HEK293 (cell line): Measurements from ENCODE around the gene SYCE1.

ENCODE experiments used
- CTCF ChIA-PET: fragments of 350-600 bp; formaldehyde crosslinking; extraction: SDS; loops from one replicate; lab custom pipeline; 2021; ENCODE audit warnings: antibody characterized with exemption; lab: Yijun Ruan, JAX
- POLR2A ChIA-PET: fragments of 300-600 bp; formaldehyde crosslinking; extraction: SDS; loops from one replicate; lab custom pipeline; 2020; ENCODE audit warnings: antibody characterized with exemption, inconsistent platforms; lab: Yijun Ruan, JAX
- H3K27ac ChIP-seq: fragments of 200-500 bp; sonication (Bioruptor generic); 2 replicates; pipeline ENCODE4 v1.5.1; 2014; ENCODE audit warnings: low read depth, low read length, control low read depth, inconsistent platforms; ENCODE audit errors: extremely low read depth
- H3K36me3 ChIP-seq, 2 experiments: fragments of 200-500 bp in 1 of 2; sonication (Bioruptor generic) in 1 of 2; 1 replicate in 1 of 2; 2 replicates in 1 of 2; pipeline ENCODE4 v1.5.1; 2014 to 2017; ENCODE audit warnings: inconsistent platforms in 2 of 2, low read length in 2 of 2; ENCODE audit not compliant: control insufficient read depth in 2 of 2, insufficient read depth in 1 of 2
- H3K4me1 ChIP-seq: fragments of 200-500 bp; sonication (Bioruptor generic); 2 replicates; pipeline ENCODE4 v1.5.1; 2014; ENCODE audit warnings: mild to moderate bottlenecking, low read length, inconsistent platforms; ENCODE audit not compliant: control insufficient read depth, insufficient read depth
- H3K4me3 ChIP-seq: 2 replicates; pipeline ENCODE4 v1.5.1; 2011; ENCODE audit warnings: low read depth, mild to moderate bottlenecking, control low read depth, low read length, moderate library complexity
- H3K9me3 ChIP-seq: fragments of 200-500 bp; sonication (Bioruptor generic); 2 replicates; pipeline ENCODE4 v1.5.1; 2014; ENCODE audit warnings: low read depth, low read length, inconsistent platforms; ENCODE audit not compliant: control insufficient read depth, insufficient read depth
- ATF2 ChIP-seq: fragments of 450-650 bp; formaldehyde crosslinking; IDR thresholded peaks from 2 replicates; pipeline ENCODE4 v1.5.1; 2016; ENCODE audit warnings: missing biosample characterization, missing genetic modification characterization, low read depth
- OSR2 ChIP-seq: fragments of 450-650 bp; formaldehyde crosslinking; IDR thresholded peaks from 2 replicates; pipeline ENCODE4 v1.5.1; 2016; ENCODE audit warnings: missing biosample characterization, missing genetic modification characterization
- PRDM1 ChIP-seq: fragments of 450-650 bp; formaldehyde crosslinking; IDR thresholded peaks from 2 replicates; pipeline ENCODE4; 2016; ENCODE audit warnings: missing biosample characterization, missing genetic modification characterization
- REST ChIP-seq: fragments of 450-650 bp; formaldehyde crosslinking; IDR thresholded peaks from 2 replicates; pipeline ENCODE4 v1.5.1; 2016; ENCODE audit warnings: missing biosample characterization, missing genetic modification characterization
- ZBTB21 ChIP-seq: fragments of 450-650 bp; formaldehyde crosslinking; IDR thresholded peaks from 2 replicates; pipeline ENCODE4 v1.5.1; 2017; ENCODE audit warnings: missing biosample characterization, missing genetic modification characterization
- ZBTB26 ChIP-seq: fragments of 450-650 bp; formaldehyde crosslinking; optimal IDR thresholded peaks from 2 replicates; pipeline ENCODE3; 2016; ENCODE audit warnings: missing biosample characterization, mild to moderate bottlenecking, missing genetic modification characterization
- ZNF114 ChIP-seq: fragments of 450-650 bp; formaldehyde crosslinking; IDR thresholded peaks from 2 replicates; pipeline ENCODE4 v1.5.0; 2017; ENCODE audit warnings: missing biosample characterization, missing genetic modification characterization
- ZNF202 ChIP-seq: fragments of 450-650 bp; formaldehyde crosslinking; IDR thresholded peaks from 2 replicates; pipeline ENCODE4 v1.5.1; 2016; ENCODE audit warnings: missing biosample characterization, missing genetic modification characterization, borderline replicate concordance
- ZNF223 ChIP-seq: fragments of 450-650 bp; formaldehyde crosslinking; IDR thresholded peaks from 2 replicates; pipeline ENCODE4 v1.5.1; 2016; ENCODE audit warnings: missing biosample characterization, missing genetic modification characterization
- ZNF341 ChIP-seq: fragments of 450-650 bp; formaldehyde crosslinking; IDR thresholded peaks from 2 replicates; pipeline ENCODE4; 2016; ENCODE audit warnings: low read depth, missing biosample characterization, missing genetic modification characterization
- ZNF426 ChIP-seq: fragments of 450-650 bp; formaldehyde crosslinking; IDR thresholded peaks from 2 replicates; pipeline ENCODE4 v1.5.1; 2017; ENCODE audit warnings: missing biosample characterization, missing genetic modification characterization, mild to moderate bottlenecking, inconsistent platforms, moderate library complexity
- ZNF544 ChIP-seq: fragments of 450-650 bp; formaldehyde crosslinking; IDR thresholded peaks from 2 replicates; pipeline ENCODE4 v1.5.0; 2017; ENCODE audit warnings: missing biosample characterization, missing genetic modification characterization
- ZNF585B ChIP-seq: fragments of 450-650 bp; formaldehyde crosslinking; IDR thresholded peaks from 2 replicates; pipeline ENCODE4 v1.5.1; 2016; ENCODE audit warnings: missing biosample characterization, missing genetic modification characterization
- ZNF701 ChIP-seq: fragments of 450-650 bp; formaldehyde crosslinking; IDR thresholded peaks from 2 replicates; pipeline ENCODE4 v1.5.1; 2016; ENCODE audit warnings: missing biosample characterization, missing genetic modification characterization
- TF ChIP-seq, protein P1 (sequence below): fragments of 450-650 bp; formaldehyde crosslinking; IDR thresholded peaks from 2 replicates; pipeline ENCODE4 v1.5.1; 2016; ENCODE audit warnings: missing biosample characterization, missing genetic modification characterization, borderline replicate concordance

The SYCE1 gene

DNA sequence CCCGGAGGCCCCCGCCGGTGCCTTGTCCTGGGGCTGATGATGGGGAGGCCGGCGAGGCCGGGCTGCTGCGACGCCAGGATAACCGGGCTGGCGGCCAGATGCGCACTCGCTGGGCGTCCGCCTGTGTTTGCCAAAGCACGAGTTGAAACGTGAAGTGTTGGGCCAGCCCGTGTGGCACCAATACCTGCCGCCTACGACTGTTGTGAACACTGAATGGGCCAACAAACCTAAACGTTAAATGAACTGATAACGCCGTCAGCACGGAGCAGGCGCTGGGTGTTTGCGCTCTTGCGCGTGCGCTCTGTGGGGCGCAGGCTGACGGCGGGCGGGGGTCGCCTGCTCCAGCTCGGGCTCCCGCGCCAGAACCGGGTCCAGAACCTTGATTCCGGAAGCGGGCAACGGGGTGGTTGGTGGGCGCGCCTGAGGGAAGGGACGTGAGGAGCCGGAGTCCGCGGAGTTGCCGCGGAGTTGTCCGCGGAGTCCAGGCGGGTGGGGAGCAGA, 37.6 kb downstream of the SYCE1 start:
- TF ChIP-seq, protein P1, sequence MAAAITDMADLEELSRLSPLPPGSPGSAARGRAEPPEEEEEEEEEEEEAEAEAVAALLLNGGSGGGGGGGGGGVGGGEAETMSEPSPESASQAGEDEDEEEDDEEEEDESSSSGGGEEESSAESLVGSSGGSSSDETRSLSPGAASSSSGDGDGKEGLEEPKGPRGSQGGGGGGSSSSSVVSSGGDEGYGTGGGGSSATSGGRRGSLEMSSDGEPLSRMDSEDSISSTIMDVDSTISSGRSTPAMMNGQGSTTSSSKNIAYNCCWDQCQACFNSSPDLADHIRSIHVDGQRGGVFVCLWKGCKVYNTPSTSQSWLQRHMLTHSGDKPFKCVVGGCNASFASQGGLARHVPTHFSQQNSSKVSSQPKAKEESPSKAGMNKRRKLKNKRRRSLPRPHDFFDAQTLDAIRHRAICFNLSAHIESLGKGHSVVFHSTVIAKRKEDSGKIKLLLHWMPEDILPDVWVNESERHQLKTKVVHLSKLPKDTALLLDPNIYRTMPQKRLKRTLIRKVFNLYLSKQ, result no peak
- TF ChIP-seq ZNF223 (tag by site-specific recombination) (no peak), REST (no peak), ZNF341 (no peak), OSR2 (tag by site-specific recombination) (no peak), ZNF426 (tag by site-specific recombination) (no peak), PRDM1 (tag by site-specific recombination) (no peak), ZNF202 (no peak), ZNF544 (tag by site-specific recombination) (no peak), ZBTB21 (tag by site-specific recombination) (no peak), ZNF701 (tag by site-specific recombination) (no peak), ZNF585B (tag by site-specific recombination) (no peak)
- Histone ChIP-seq H3K4me3 (no peak overlapping the region), H3K36me3 (no peaks in the 10 kb centered on the region), H3K4me1 (no peaks in the 10 kb centered on the region), H3K27ac (no peak overlapping the region), H3K9me3 (no peaks in the 10 kb centered on the region)
- ChIA-PET POLR2A (no interaction called here), CTCF (no interaction called here)

DNA sequence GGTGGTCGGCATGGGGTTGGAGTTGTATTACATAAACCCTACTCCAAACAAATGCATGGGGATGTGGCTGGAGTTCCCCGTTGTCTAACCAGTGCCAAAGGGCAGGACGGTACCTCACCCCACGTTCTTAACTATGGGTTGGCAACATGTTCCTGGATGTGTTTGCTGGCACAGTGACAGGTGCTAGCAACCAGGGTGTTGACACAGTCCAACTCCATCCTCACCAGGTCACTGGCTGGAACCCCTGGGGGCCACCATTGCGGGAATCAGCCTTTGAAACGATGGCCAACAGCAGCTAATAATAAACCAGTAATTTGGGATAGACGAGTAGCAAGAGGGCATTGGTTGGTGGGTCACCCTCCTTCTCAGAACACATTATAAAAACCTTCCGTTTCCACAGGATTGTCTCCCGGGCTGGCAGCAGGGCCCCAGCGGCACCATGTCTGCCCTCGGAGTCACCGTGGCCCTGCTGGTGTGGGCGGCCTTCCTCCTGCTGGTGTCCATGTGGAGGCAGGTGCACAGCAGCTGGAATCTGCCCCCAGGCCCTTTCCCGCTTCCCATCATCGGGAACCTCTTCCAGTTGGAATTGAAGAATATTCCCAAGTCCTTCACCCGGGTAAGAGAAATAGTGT, 38.3 kb downstream of the SYCE1 start, which contains the start of gene CYP2E1:
Gene CYP2E1 (plus strand): TSS at position 407 of the 632 bp plus-strand sequence. CDS start 33 bp downstream, at position 440.
- POLR2A ChIA-PET, result no interaction called here
- Histone ChIP-seq H3K27ac (no peak within 1 kb of the TSS), H3K4me3 (no peak within 1 kb of the TSS)

More for the DNA sequence above, 38.3 kb downstream of the SYCE1 start, which contains the start of gene CYP2E1:
- TF ChIP-seq ATF2 (tag by site-specific recombination) (no peak), ZNF114 (tag by site-specific recombination) (no peak), ZBTB26 (tag by site-specific recombination) (no peak)
- H3K4me1 ChIP-seq, result no peaks in the 10 kb centered on the region
- CTCF ChIA-PET, result no interaction called here
- no peaks in the 10 kb centered on the region for H3K36me3 ChIP-seq
- H3K9me3 ChIP-seq, result no peaks in the 10 kb centered on the region
